KMS-11 (cell line): ENCODE measurements around the gene MOB3A.

Experiments
- H2AFZ ChIP-seq: fragments of 200-600 bp; sonication (generic); 2 replicates; pipeline ENCODE4 v1.6.1; 2016; ENCODE audit warnings: antibody characterized with exemption, mixed run types, low read depth
- H3K27ac ChIP-seq: fragments of 200-600 bp; sonication (generic); 2 replicates; pipeline ENCODE4 v1.6.1; 2016; ENCODE audit warnings: mild to moderate bottlenecking, mixed run types
- H3K27me3 ChIP-seq: fragments of 200-600 bp; sonication (generic); 2 replicates; pipeline ENCODE4 v1.6.1; 2017; ENCODE audit warnings: mild to moderate bottlenecking, low read depth, mixed run types, moderate library complexity; ENCODE audit not compliant: insufficient read depth
- H3K36me3 ChIP-seq: fragments of 200-600 bp; sonication (generic); 2 replicates; pipeline ENCODE4 v1.6.1; 2017; ENCODE audit warnings: mild to moderate bottlenecking, mixed run types; ENCODE audit not compliant: insufficient read depth
- H3K4me1 ChIP-seq: fragments of 200-600 bp; sonication (generic); 2 replicates; pipeline ENCODE4 v1.6.1; 2016; ENCODE audit warnings: mild to moderate bottlenecking, low read depth, mixed run types; ENCODE audit not compliant: poor library complexity, severe bottlenecking
- H3K4me2 ChIP-seq: fragments of 200-600 bp; sonication (generic); 2 replicates; pipeline ENCODE4 v1.7.0; 2016; ENCODE audit warnings: mild to moderate bottlenecking, mixed run types
- H3K4me3 ChIP-seq: fragments of 200-600 bp; sonication (generic); IDR thresholded peaks from 2 replicates; pipeline ENCODE4 v1.6.1; 2017; ENCODE audit warnings: low read depth, low read length, mixed read lengths; ENCODE audit not compliant: insufficient read depth
- H3K79me2 ChIP-seq: fragments of 200-600 bp; sonication (generic); 2 replicates; pipeline ENCODE4 v1.6.1; 2016; ENCODE audit warnings: low read depth, mixed run types; ENCODE audit not compliant: insufficient read depth
- H3K9ac ChIP-seq: fragments of 200-600 bp; sonication (generic); 2 replicates; pipeline ENCODE4 v1.6.1; 2016; ENCODE audit warnings: mild to moderate bottlenecking, mixed run types
- H4K20me1 ChIP-seq: fragments of 200-600 bp; sonication (generic); 2 replicates; pipeline ENCODE4 v1.6.1; 2016; ENCODE audit warnings: mild to moderate bottlenecking, mixed run types; ENCODE audit not compliant: insufficient read depth
- CTCF ChIP-seq: fragments of 200-600 bp; sonication (generic); conservative IDR thresholded peaks from 2 replicates; pipeline ENCODE4 v1.6.1; 2017; ENCODE audit warnings: low read depth, mild to moderate bottlenecking, antibody characterized with exemption, low read length, moderate library complexity, mixed read lengths

Gene MOB3A

GRCh38 chr19:2099937-2100718, 4.0 kb upstream of the MOB3A start:
- Histone ChIP-seq H3K9ac (no peak overlapping the region), H3K27me3 (no peaks in the 10 kb centered on the region), H3K4me3 (no peak overlapping the region), H3K36me3 (no peaks in the 10 kb centered on the region; the same call in 1 of the 2 replicates), H3K4me2 (no peak overlapping the region), H3K27ac (no peak overlapping the region), H3K79me2 (peaks cover 14% of the 10 kb centered on the region), H4K20me1 (no peaks in the 10 kb centered on the region), H3K4me1 (peaks cover 22% of the 10 kb centered on the region), H2AFZ (no peak overlapping the region)
- no peak for TF ChIP-seq CTCF

- Histone ChIP-seq H3K27ac (no peak overlapping the region), H3K27me3 (no peaks in the 10 kb centered on the region), H3K9ac (no peak overlapping the region), H2AFZ (no peak overlapping the region), H3K4me3 (no peak overlapping the region), H3K4me2 (no peak overlapping the region), H3K36me3 (no peaks in the 10 kb centered on the region; the same call in 1 of the 2 replicates), H3K79me2 (peaks cover 17% of the 10 kb centered on the region), H3K4me1 (peaks cover 29% of the 10 kb centered on the region), H4K20me1 (no peaks in the 10 kb centered on the region)
- no peak for TF ChIP-seq CTCF
Observed at GRCh38 chr19:2099054-2099501, 3.0 kb upstream of the MOB3A start.

GRCh38 chr19:2097886-2098327, 1.8 kb upstream of the MOB3A start:
- Histone ChIP-seq H3K27ac (peak overlapping the region; percentile 75; the same call in 1 of the 2 replicates), H3K36me3 (no peaks in the 10 kb centered on the region; the same call in 1 of the 2 replicates), H4K20me1 (no peaks in the 10 kb centered on the region), H3K4me3 (no peak overlapping the region), H3K27me3 (no peaks in the 10 kb centered on the region), H2AFZ (no peak overlapping the region), H3K4me2 (peak overlapping the region; percentile 99), H3K4me1 (peaks cover 29% of the 10 kb centered on the region), H3K9ac (peak overlapping the region; percentile 27; the same call in 1 of the 2 replicates), H3K79me2 (peaks cover 15% of the 10 kb centered on the region)
- TF ChIP-seq CTCF = no peak

- Histone ChIP-seq H3K4me1 (peaks cover 29% of the 10 kb centered on the region), H3K4me2 (peak overlapping the region; percentile 99)
Observed at GRCh38 chr19:2097203-2097885, 1.2 kb upstream of the MOB3A start.

More at GRCh38 chr19:2097203-2097885, 1.2 kb upstream of the MOB3A start:
- Histone ChIP-seq H4K20me1 (no peaks in the 10 kb centered on the region), H3K27ac (peak overlapping the region; percentile 75), H3K9ac (peak overlapping the region; percentile 27; the same call in 1 of the 2 replicates), H3K79me2 (peaks cover 15% of the 10 kb centered on the region), H2AFZ (peak overlapping the region; percentile 49; the same call in 1 of the 2 replicates), H3K36me3 (no peaks in the 10 kb centered on the region; the same call in 1 of the 2 replicates), H3K27me3 (no peaks in the 10 kb centered on the region), H3K4me3 (no peak overlapping the region)
- peak; percentile 11; the same call in 1 of the 2 replicates for TF ChIP-seq CTCF
